Muscle of leg (tissue), 11 donors: ENCODE results near the gene BEST2. TPM values are rescaled to one million over a fixed set of nuclear protein-coding genes. Genes with fewer than 3 reads are reported as not detected.
"Not testable (repeated sequence)": the region's sequence is repeated elsewhere in the genome, so short reads cannot be mapped to it uniquely, and the experiment has no call there.

ENCODE experiments used
- DNase-seq: peaks from one replicate; pipeline ENCODE4 v3.0.0; 2013
- H3K27ac ChIP-seq: one replicate; pipeline ENCODE4 v1.5.1; 2013; ENCODE audit warnings: mild to moderate bottlenecking, low read length, control low read depth
- H3K27me3 ChIP-seq: one replicate; pipeline ENCODE4 v1.6.1; 2013; ENCODE audit warnings: low read length; ENCODE audit not compliant: control insufficient read depth, insufficient read depth
- H3K36me3 ChIP-seq: one replicate; pipeline ENCODE4 v1.6.1; 2013; ENCODE audit warnings: low read length; ENCODE audit not compliant: control insufficient read depth, insufficient read depth
- H3K4me1 ChIP-seq: one replicate; pipeline ENCODE4 v1.6.1; 2013; ENCODE audit warnings: low read length; ENCODE audit not compliant: control insufficient read depth, insufficient read depth
- H3K4me3 ChIP-seq: one replicate; pipeline ENCODE4 v1.5.1; 2013; ENCODE audit warnings: low read length, control low read depth
- H3K9me3 ChIP-seq: replicated peaks from 2 replicates; pipeline ENCODE4 v1.6.1; 2013; ENCODE audit warnings: low read depth, low read length; ENCODE audit not compliant: control insufficient read depth
- WGBS: methylation state at CpG from one replicate; pipeline ENCODE4 v1.1.5; 2013; ENCODE audit warnings: missing lambda C conversion rate; ENCODE audit not compliant: insufficient coverage; 5-methylcytosine and 5-hydroxymethylcytosine counted together
- polyA plus RNA-seq, 8 donors: library from polyadenylated mRNA; unstranded; fragments of 120-200 nt; gene quantifications; one replicate each; pipeline versions ENCODE4 v1.2.1 to v1.2.3, GENCODE V29; 2013; ENCODE audit warnings: inconsistent platforms in 1 of 8, low replicate concordance in 1 of 8; ENCODE audit not compliant: insufficient read length in 8 of 8, insufficient read depth in 1 of 8
- total RNA-seq: library from RNA; stranded (reverse); fragments of 120-200 nt; gene quantifications from one replicate; pipeline ENCODE4 v1.2.4, GENCODE V29; 2013

Gene BEST2
- total and polyA plus RNA-seq, 9 donors = 0.13 to 0.16 TPM; not detected in 7

GRCh38 chr19:12792051-12792852 is 40.7 kb downstream of the BEST2 start:
- DNase-seq = peak; percentile 78
- under 1% methylated on average over 72 of the region's 84 CpGs for WGBS
- peaks cover 56% of the 10 kb centered on the region for H3K4me1 ChIP-seq
- H3K36me3 ChIP-seq = peaks cover 6% of the 10 kb centered on the region
- peak overlapping the region; percentile 98 for H3K4me3 ChIP-seq
- H3K9me3 ChIP-seq = no peaks in the 10 kb centered on the region
- H3K27me3 ChIP-seq = no peaks in the 10 kb centered on the region
- peak overlapping the region; percentile 99 for H3K27ac ChIP-seq

DNA sequence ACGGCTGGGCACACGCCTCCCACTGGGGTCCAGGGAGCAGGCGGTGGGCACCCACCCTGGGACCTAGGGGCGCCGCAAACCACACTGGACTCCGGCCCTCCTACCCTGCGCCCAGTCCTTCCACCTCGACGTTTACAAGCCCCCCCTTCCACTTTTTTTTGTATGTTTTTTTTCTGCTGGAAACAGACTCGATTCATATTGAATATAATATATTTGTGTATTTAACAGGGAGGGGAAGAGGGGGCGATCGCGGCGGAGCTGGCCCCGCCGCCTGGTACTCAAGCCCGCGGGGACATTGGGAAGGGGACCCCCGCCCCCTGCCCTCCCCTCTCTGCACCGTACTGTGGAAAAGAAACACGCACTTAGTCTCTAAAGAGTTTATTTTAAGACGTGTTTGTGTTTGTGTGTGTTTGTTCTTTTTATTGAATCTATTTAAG is 41.3 kb downstream of the BEST2 start:
- H3K27me3 ChIP-seq = no peaks in the 10 kb centered on the region
- H3K9me3 ChIP-seq = no peaks in the 10 kb centered on the region
- H3K4me1 ChIP-seq = peaks cover 51% of the 10 kb centered on the region
- H3K36me3 ChIP-seq = peaks cover 6% of the 10 kb centered on the region
- H3K4me3 ChIP-seq = peak overlapping the region; percentile 98
- peak overlapping the region; percentile 99 for H3K27ac ChIP-seq
- DNase-seq = no peak
- WGBS = 0% methylated on average over 3 of the region's 22 CpGs

GRCh38 chr19:12793290-12794195 is 42.0 kb downstream of the BEST2 start:
- WGBS = under 1% methylated on average over 68 of the region's 81 CpGs
- Histone ChIP-seq H3K4me1 (peaks cover 44% of the 10 kb centered on the region), H3K27ac (peak overlapping the region; percentile 99), H3K9me3 (no peaks in the 10 kb centered on the region), H3K4me3 (peak overlapping the region; percentile 98), H3K36me3 (peaks cover 7% of the 10 kb centered on the region), H3K27me3 (no peaks in the 10 kb centered on the region)
- DNase-seq = peak; percentile 97

DNA sequence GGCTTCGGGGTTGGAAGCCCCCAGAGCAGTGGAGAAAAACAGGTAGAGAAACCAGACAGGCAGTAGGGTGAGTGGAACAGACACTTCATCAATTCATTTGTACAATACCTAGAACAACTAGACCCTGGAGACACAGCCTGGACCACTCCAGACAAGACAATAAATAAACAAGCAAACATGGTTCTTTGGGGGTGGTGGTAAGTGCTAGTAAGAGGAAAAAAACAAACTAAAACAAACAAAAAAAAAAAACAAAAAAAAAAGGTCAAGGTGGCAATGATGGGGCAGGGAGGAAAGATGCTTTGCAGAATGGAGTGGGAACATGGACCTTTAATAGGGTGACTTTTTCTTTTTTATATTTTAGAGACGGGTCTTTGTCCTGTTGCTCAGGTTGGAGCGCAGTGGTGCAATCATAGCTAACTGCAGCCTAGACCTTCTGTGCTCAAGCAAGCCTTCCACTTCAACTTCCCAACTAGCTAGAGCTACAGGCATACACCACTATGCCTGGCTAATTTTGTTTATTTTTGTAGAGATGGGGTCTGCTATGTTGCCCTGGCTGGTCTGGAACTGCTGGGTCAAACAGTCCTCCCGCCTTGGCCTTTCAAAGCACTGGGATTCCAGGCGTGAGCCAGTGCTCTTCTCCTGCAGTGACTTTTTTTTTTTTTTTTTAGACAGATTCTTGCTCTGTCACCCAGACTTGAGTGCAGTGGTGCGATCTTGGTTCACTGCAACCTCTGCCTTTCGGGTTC is 42.8 kb downstream of the BEST2 start:
- peaks cover 12% of the 10 kb centered on the region for H3K36me3 ChIP-seq
- H3K4me1 ChIP-seq = peaks cover 36% of the 10 kb centered on the region
- H3K9me3 ChIP-seq = no peaks in the 10 kb centered on the region
- no peaks in the 10 kb centered on the region for H3K27me3 ChIP-seq
- WGBS = 86% methylated on average over 4 of the region's 7 CpGs
- DNase-seq = peak; percentile 43
- H3K27ac ChIP-seq = peak overlapping the region; percentile 99
- peak overlapping the region; percentile 98 for H3K4me3 ChIP-seq

- H3K27ac ChIP-seq = no peak overlapping the region
- DNase-seq = no peak
- no peaks in the 10 kb centered on the region for H3K27me3 ChIP-seq
- no peak overlapping the region for H3K4me3 ChIP-seq
- WGBS = 98% methylated on average over 8 of the region's 9 CpGs
- peaks cover 18% of the 10 kb centered on the region for H3K36me3 ChIP-seq
- H3K9me3 ChIP-seq = no peaks in the 10 kb centered on the region
- peaks cover 31% of the 10 kb centered on the region for H3K4me1 ChIP-seq
Observed at GRCh38 chr19:12794971-12795381, 43.4 kb downstream of the BEST2 start.

DNA sequence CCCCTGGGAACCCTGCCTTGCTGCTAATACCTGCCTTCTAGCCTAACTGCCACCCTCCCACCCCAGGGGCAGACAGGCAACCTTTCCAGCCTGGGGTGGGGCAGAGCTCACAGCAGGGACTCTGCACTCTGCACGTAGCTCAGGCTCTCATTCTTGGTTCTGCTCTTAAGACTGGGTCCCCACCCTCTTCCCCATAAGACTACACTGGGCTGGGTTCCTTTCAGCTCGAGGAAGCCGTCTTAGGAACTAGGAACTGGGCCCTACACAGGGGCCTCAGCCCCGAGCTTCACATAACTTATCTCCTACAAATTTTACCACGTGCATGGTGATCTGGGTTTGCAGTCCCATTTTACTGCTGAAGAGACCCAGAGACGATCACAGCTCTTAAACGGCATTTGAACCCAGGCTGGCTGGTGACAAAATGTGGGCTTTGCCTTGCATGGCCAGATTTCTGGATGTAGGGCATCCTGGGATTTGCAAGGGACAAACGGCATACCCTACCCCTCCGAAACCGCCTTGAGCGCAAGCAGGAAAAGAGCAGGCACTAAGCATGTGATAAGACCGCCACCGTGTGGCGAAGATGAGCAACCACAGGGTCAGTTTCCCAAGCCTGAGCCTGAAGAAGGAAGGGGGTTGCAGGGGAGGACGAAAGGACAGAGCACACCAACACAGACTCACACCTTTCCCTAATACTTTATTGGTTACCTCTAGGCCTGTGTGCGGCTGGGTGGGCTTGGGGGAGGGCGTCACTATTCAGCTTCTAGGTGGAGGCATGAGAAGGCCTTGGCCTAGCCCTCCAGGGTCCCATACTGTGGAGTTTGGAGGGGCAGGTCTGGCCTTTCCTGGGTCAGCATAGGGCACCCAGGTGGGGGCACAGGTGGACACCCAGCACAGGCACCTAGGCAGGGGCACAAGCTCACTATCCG is 44.8 kb downstream of the BEST2 start:
- Histone ChIP-seq H3K27me3 (peaks cover 3% of the 10 kb centered on the region), H3K9me3 (no peaks in the 10 kb centered on the region), H3K4me3 (no peak overlapping the region), H3K36me3 (peaks cover 21% of the 10 kb centered on the region), H3K27ac (peak overlapping the region; percentile 43), H3K4me1 (peaks cover 31% of the 10 kb centered on the region)
- peak; percentile 89 for DNase-seq
- WGBS = 9% methylated on average over 15 of the region's 18 CpGs

- DNase-seq = no peak
Observed at GRCh38 chr19:12797141-12797587, 45.6 kb downstream of the BEST2 start.

DNA sequence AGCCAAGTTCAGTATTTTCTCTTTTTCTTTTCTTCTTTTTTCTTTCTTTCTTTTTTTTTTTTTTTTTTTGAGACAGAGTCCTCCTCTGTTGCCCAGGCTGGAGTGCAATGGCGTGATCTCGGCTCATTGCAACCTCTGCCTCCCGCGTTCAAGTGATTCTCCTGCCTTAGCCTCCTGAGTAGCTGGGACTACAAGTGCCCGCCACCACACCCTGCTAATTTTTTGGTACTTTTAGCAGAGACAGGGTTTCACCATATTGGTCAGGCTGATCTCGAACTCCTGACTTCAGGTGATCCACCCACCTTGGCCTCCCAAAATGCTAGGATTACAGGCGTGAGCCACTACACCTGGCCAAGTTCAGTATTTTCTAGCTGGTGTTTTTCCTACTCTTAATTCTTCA is 46.0 kb downstream of the BEST2 start:
- WGBS = 91% methylated on average over 6 of the region's 7 CpGs

More at GRCh38 chr19:12797141-12797587, 45.6 kb downstream of the BEST2 start:
- H3K4me3 ChIP-seq = no peak overlapping the region
- H3K36me3 ChIP-seq = peaks cover 21% of the 10 kb centered on the region
- WGBS = 87% methylated on average over 4 of the region's 6 CpGs
- H3K27me3 ChIP-seq = peaks cover 3% of the 10 kb centered on the region
- peaks cover 35% of the 10 kb centered on the region for H3K4me1 ChIP-seq
- H3K27ac ChIP-seq = no peak overlapping the region
- no peaks in the 10 kb centered on the region for H3K9me3 ChIP-seq

More for the DNA sequence above, 46.0 kb downstream of the BEST2 start:
- not testable (repeated sequence) for H3K4me3 ChIP-seq, DNase-seq, H3K27ac ChIP-seq, H3K27me3 ChIP-seq, H3K9me3 ChIP-seq
- Histone ChIP-seq H3K4me1 (peaks cover 39% of the 10 kb centered on the region), H3K36me3 (peaks cover 21% of the 10 kb centered on the region)
